ENCODE measurements around the gene SORCS1.

SORCS1 gene

GRCh38 chr10:106535304-106535953 lies 629.1 kb downstream of the SORCS1 start:
- no peak for DNase-seq (ENCODE audit: low spot score)

GRCh38 chr10:106534441-106534840 lies 630.1 kb downstream of the SORCS1 start:
- DNase-seq (ENCODE audit: low spot score), result no peak

DNA sequence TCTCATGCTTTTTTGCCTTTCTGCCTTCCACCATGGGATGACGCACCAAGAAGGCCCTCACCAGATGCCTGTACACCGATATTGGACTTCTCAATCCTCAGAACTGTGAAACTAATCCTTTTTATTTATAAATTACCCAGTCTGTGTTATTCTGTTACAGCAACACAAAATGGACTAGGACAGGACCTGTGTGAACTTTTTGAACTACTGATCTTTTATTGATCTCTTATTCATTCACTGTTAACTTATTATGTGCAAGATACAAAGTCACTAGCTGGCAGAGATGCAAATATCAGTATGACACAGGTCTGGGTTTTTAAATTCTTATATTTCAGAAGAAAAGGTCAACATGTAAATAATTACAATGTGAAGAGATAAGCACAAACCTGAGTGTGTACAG lies 635.8 kb downstream of the SORCS1 start:
- DNase-seq (ENCODE audit: low spot score), result no peak

DNA sequence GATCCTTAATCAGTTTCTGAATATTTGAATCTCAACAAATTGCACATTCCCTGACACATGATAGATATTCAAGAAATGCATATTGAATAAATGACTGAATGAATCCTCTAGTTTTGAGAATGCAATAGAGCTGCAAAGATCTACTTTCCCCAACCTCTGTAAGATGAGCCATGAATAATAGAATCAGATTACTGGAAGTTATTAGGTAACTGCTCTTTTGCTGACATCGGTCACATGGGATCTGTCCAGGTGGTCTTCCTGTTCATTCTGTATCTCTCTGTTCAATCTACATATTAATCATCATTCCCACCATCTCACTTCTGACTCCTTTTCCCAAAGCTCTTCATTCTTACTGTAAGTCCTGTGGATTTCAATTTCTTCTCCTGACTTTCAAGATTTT lies 638.7 kb downstream of the SORCS1 start:
- DNase-seq (ENCODE audit: low spot score), result no peak
